AG10803 (cell line): Measurements from ENCODE around the gene SRGAP1.
"Not testable (repeated sequence)": the region's sequence is repeated elsewhere in the genome, so short reads cannot be mapped to it uniquely, and the experiment has no call there.

ENCODE experiments used
- DNase-seq: peaks from one replicate; pipeline ENCODE4 v3.0.0; 2010; ENCODE audit warnings: low read depth
- H3K4me3 ChIP-seq: 2 replicates; pipeline ENCODE4 v1.5.1; 2011; ENCODE audit warnings: mild to moderate bottlenecking, low read length, control low read depth
- TF ChIP-seq, protein P1 (sequence below): conservative IDR thresholded peaks from 2 replicates; pipeline ENCODE4 v1.5.1; 2011; ENCODE audit warnings: mild to moderate bottlenecking, low read length, control low read depth, inconsistent platforms

Gene SRGAP1

DNA sequence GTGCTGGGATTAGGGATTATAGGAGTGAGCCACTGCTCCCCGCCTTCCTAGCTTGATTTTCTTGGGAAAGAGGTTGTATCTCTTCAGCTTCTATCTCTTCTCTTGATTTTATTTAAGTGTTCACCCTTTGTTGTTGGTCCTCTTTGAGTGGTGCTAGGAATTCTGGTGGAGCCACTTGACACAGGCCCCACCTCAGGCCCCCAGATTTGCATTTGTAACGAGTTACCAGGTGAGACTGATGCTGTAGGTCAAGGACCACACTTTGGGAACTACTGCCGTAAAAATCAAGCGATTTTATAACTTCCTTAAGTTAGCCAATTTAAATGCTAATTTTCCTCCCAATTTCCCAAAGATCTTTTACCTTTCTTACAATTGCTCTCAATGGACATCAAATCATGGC, 26.3 kb downstream of the SRGAP1 start:
- TF ChIP-seq, protein P1, sequence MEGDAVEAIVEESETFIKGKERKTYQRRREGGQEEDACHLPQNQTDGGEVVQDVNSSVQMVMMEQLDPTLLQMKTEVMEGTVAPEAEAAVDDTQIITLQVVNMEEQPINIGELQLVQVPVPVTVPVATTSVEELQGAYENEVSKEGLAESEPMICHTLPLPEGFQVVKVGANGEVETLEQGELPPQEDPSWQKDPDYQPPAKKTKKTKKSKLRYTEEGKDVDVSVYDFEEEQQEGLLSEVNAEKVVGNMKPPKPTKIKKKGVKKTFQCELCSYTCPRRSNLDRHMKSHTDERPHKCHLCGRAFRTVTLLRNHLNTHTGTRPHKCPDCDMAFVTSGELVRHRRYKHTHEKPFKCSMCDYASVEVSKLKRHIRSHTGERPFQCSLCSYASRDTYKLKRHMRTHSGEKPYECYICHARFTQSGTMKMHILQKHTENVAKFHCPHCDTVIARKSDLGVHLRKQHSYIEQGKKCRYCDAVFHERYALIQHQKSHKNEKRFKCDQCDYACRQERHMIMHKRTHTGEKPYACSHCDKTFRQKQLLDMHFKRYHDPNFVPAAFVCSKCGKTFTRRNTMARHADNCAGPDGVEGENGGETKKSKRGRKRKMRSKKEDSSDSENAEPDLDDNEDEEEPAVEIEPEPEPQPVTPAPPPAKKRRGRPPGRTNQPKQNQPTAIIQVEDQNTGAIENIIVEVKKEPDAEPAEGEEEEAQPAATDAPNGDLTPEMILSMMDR = no peak
- no peak overlapping the region for H3K4me3 ChIP-seq
- no peak for DNase-seq

DNA sequence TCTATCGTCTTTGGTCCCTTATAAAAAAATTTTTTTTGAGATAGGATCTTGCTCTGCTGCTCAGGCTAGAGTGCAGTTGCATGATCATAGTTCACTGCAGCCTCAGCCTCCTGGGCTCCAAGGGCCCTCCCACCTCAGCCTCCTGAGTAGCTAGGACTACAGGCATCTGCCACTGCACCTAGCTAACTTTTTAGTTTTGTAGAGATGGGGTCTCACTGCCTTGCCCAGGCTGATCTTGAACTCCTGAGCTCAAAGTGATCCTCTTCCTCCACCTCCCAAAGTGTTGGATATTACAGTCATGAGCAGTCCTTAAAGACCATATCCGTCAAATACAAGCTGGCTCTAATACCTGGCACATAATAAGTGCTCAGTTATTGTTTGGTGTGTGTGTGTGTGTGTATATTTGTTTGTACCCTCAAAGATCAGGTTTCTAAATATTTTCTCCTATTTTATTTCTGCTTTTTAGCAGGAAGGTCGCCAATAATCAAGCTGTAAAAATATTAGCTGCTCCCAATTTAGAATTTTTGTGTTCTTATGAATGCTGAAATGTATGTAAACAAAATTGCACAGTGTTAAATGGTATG, 30.5 kb downstream of the SRGAP1 start:
- H3K4me3 ChIP-seq = no peak overlapping the region
- TF ChIP-seq, protein P1 = no peak
- DNase-seq = no peak

- TF ChIP-seq, protein P1 = no peak
- DNase-seq = no peak
- H3K4me3 ChIP-seq = no peak overlapping the region
These were observed 31.2 kb downstream of the SRGAP1 start for GRCh38 chr12:63875703-63876102.

DNA sequence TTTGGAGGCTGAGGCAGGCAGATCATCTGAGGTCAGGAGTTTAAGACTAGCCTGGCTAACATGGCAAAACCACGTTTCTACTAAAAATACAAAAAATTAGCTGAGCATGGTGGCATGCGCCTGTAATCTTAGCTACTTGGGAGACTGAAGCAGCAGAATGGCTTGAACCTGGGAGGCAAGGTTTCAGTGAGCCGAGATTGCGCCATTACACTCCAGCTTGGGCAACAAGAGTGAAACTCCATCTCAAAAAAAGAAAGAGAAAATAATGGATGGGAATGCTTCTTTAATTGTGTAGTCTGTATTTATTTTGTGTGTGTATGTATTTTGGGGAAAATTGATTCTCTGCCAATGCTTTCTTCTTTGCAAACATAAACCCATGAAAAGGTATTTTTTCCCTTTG, 32.5 kb downstream of the SRGAP1 start:
- DNase-seq = no peak
- H3K4me3 ChIP-seq = no peak overlapping the region
- TF ChIP-seq, protein P1 = no peak

- TF ChIP-seq, protein P1 = no peak
- DNase-seq = no peak
- no peak overlapping the region for H3K4me3 ChIP-seq
These were observed 33.2 kb downstream of the SRGAP1 start for GRCh38 chr12:63877693-63878092.

DNA sequence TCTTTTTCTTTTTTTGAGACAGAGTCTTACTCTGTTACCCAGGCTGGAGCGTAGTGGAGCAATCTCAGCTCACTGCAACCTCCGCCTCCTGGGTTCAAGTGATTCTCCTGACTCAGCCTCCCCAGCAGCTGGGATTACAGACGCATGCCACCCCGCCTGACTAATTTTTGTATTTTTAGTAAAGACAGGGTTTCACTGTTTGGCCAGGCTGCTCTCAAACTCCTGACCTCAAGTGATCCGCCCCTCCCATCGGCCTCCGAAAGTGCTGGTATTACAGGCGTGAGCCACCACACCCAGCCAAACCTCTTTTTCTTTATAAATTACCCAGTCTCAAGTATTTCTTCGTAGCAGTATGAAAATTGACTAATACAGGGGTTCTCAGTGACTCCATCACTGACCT, 35.7 kb downstream of the SRGAP1 start:
- not testable (repeated sequence) for DNase-seq, H3K4me3 ChIP-seq

- TF ChIP-seq, protein P1 = no peak
- H3K4me3 ChIP-seq = no peak overlapping the region
- no peak for DNase-seq
These were observed 36.3 kb downstream of the SRGAP1 start for GRCh38 chr12:63880742-63881263.

- no peak for DNase-seq
- TF ChIP-seq, protein P1 = no peak
These were observed 38.3 kb downstream of the SRGAP1 start for GRCh38 chr12:63882844-63883243.

More at GRCh38 chr12:63882844-63883243, 38.3 kb downstream of the SRGAP1 start:
- no peak overlapping the region for H3K4me3 ChIP-seq
